ENCODE data around the gene LAMTOR2.

The LAMTOR2 gene

DNA sequence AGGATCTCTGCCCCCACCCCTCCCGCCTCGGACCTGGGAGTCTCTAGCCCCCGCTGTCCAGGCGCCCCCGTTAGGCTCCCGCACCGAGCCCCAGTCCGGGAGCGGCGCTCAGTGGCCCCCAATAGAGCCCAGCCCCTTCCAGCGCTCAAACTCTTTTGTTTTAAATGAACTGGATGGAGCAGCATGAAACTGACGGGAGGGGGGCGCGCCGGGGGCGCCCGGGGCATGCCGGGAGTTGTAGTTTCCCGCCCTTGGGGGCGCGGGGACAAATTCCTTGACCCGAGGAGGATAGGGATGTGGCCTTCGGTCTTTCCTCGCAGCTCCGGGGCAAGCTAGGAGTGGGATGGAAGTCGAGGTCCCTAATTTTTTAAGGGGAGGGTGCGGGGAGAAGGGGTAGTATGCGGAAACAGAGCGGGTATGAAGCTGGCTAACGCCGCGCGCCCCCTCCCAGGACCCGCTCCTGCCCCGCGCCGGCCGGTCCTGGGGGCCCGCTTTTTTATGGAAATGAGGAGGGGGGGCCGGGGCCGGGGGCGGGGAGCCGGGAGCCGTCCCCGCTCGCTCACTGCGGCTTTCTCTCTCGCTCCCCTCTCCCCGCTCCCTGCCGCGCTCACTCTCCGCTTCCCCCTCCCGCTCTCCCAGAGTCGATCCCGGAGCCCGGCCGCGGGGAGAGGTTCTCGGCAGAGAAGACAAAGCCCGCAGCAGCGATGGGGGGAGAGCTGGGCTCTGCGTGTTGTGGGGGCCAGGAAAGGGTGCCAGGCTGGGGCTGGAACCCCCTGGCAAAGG lies 27.9 kb downstream of the LAMTOR2 start, which contains the start of gene MEX3A:
Gene MEX3A (minus strand): TSS at position 157 of the 783 bp plus-strand sequence. CDS start 467 bp downstream, outside the sequence.
- peak within 1 kb of the TSS; percentile 97 for H2BK5ac ChIP-seq (ENCODE audit: low read length)
- H3K56ac ChIP-seq (ENCODE audit: low read length), result peak within 1 kb of the TSS; percentile 100
- H2BK15ac ChIP-seq (replicated peaks; ENCODE audit: low read depth), result peak within 1 kb of the TSS; percentile 87
- H2AK5ac ChIP-seq (ENCODE audit: low read length), result peak within 1 kb of the TSS; percentile 90
- H3K23ac ChIP-seq (ENCODE audit: low read length), result peak within 1 kb of the TSS; percentile 83
- H2BK120ac ChIP-seq (ENCODE audit: low read depth, low read length), result peak within 1 kb of the TSS; percentile 88
- no CpG with 5 or more reads among the region's 62 CpGs for WGBS (ENCODE audit: extremely low coverage, insufficient coverage, low lambda C conversion rate)
- H3K4ac ChIP-seq (ENCODE audit: low read depth, low read length), result peak within 1 kb of the TSS; percentile 100
- peak within 1 kb of the TSS; percentile 99 for H3K9ac ChIP-seq (ENCODE audit: low read length)
- H3K79me1 ChIP-seq (ENCODE audit: low read length), result peaks cover 19% of the 10 kb centered on the region
- no peaks in the 10 kb centered on the region for H3K27me3 ChIP-seq (ENCODE audit: insufficient read depth, low read length, poor library complexity)
- H4K5ac ChIP-seq (ENCODE audit: low read length), result no peak within 1 kb of the TSS
- peaks cover 25% of the 10 kb centered on the region for H3K4me1 ChIP-seq (ENCODE audit: control insufficient read depth, low read depth, low read length)
- H3K4me2 ChIP-seq (ENCODE audit: low read length), result peak within 1 kb of the TSS; percentile 80
- peak; percentile 99 for DNase-seq
- H3K79me2 ChIP-seq (ENCODE audit: control insufficient read depth, insufficient read depth, low read length), result peaks cover 52% of the 10 kb centered on the region
- H3K27ac ChIP-seq (ENCODE audit: low read depth, low read length), result peak within 1 kb of the TSS; percentile 99
- H3K36me3 ChIP-seq (ENCODE audit: control insufficient read depth, insufficient read depth, low read length), result no peaks in the 10 kb centered on the region
- peak within 1 kb of the TSS; percentile 99 for H3K18ac ChIP-seq (ENCODE audit: low read length)
- peak within 1 kb of the TSS; percentile 87 for H3K4me3 ChIP-seq (ENCODE audit: low read length)
- H4K8ac ChIP-seq (ENCODE audit: low read depth, low read length), result peak within 1 kb of the TSS; percentile 76

DNA sequence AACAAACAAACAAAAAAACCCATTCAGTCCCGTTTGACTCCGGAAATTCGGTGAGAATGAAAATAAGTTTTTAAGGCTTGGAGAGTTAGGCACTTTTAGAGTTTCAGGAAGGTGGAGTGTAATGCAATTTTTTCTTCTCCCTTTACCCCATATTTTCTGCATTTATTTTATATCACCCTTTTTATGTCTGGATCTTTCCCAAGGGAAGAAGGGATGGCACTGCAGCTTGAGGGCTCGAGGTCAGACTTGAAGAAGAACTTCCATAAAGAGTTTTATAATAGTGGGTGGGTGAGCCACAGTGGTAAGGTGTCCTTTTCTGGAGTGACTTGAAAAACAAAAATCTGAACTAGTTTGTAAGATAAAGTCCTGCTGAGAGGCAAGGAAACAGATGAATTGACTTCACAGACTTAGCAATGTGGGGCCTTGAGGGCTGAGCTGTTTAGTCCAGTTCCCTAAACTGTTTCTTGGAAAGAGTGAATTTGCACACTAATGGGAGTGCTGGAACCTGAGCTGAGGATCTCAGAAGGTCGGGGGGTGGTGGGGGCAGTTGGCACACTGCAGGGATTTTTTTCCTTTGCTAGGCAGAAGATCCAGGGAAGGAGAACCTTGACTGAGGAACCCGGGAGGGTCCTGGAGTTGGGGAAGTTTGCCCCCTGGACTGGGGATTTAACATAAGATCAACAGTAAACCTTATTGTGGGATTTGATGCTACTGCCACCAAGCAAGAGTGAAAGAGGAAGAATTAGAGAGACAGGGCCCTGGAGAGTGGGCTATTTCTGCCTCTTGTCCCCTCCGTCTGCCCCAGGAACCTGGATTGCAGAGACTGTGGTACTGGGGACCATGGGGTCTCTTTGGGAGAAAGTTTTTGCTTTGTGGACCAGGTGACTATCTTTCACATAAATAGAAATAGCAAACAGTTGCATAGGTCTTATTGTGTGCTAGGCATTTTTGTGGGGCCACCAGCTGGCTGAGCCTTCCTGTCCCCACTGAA lies 29.5 kb downstream of the LAMTOR2 start:
- peaks cover 36% of the 10 kb centered on the region for H3K79me2 ChIP-seq (ENCODE audit: control insufficient read depth, insufficient read depth, low read length)
- peak overlapping the region; percentile 62 for H3K27ac ChIP-seq (ENCODE audit: low read depth, low read length)
- no peak overlapping the region for H2BK120ac ChIP-seq (ENCODE audit: low read depth, low read length)
- peak; percentile 21 for DNase-seq
- no peaks in the 10 kb centered on the region for H3K36me3 ChIP-seq (ENCODE audit: control insufficient read depth, insufficient read depth, low read length)
- H3K18ac ChIP-seq (ENCODE audit: low read length), result peak overlapping the region; percentile 4
- H4K5ac ChIP-seq (ENCODE audit: low read length), result no peak overlapping the region
- peak overlapping the region; percentile 67 for H3K9ac ChIP-seq (ENCODE audit: low read length)
- peak overlapping the region; percentile 65 for H4K8ac ChIP-seq (ENCODE audit: low read depth, low read length)
- no CpG with 5 or more reads among the region's 7 CpGs for WGBS (ENCODE audit: extremely low coverage, insufficient coverage, low lambda C conversion rate)
- H3K4ac ChIP-seq (ENCODE audit: low read depth, low read length), result no peak overlapping the region
- H2BK5ac ChIP-seq (ENCODE audit: low read length), result no peak overlapping the region
- H3K4me3 ChIP-seq (ENCODE audit: low read length), result peak overlapping the region; percentile 43
- H3K4me1 ChIP-seq (ENCODE audit: control insufficient read depth, low read depth, low read length), result peaks cover 10% of the 10 kb centered on the region
- H2BK15ac ChIP-seq (replicated peaks; ENCODE audit: low read depth), result no peak overlapping the region
- no peaks in the 10 kb centered on the region for H3K27me3 ChIP-seq (ENCODE audit: insufficient read depth, low read length, poor library complexity)
- H3K79me1 ChIP-seq (ENCODE audit: low read length), result peaks cover 5% of the 10 kb centered on the region
- peak overlapping the region; percentile 53 for H3K4me2 ChIP-seq (ENCODE audit: low read length)
- peak overlapping the region; percentile 37 for H2AK5ac ChIP-seq (ENCODE audit: low read length)
- no peak overlapping the region for H3K23ac ChIP-seq (ENCODE audit: low read length)
- H3K56ac ChIP-seq (ENCODE audit: low read length), result peak overlapping the region; percentile 92

DNA sequence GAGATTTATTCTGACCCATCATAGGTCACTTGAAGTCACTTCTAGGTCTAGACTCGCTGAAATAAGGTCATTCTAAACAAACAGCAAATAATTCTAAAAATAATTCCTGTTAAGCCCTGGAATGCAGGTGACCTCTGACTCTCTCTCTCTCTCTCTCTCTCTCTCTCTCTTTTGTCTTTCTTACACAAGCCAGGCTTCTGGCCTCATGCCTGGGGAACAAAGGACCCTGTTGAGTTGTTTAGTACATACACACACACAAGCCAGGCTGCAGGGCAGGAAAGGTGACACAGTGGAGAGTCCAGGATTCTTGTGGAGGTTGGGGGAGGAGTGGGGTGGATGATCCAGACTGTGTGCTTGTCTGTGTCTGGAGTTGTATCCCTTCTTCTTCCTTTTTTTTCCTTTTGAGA lies 31.7 kb downstream of the LAMTOR2 start:
- no peak for DNase-seq
- WGBS (ENCODE audit: extremely low coverage, insufficient coverage, low lambda C conversion rate), result no CpG with 5 or more reads among the region's 1 CpG

DNA sequence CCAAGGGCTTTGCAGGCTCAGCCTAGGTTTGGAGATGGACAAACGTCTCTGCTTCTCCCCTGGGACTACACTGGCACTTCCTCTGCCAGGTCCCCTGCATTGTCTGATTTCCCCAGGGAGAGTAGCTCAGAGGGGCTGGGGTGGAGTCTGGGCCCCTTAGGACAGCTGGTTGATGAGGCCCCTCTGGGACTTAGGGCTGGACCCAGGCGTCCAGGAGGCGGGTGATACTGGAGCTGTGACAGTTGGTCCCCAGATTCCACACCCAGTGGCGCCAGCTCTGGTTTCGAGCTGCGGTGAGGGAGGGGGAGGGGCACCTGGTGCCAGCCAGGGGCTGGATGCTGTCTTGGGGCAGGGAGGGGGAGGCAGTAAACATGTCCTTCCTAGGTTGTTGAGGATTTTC lies 35.1 kb downstream of the LAMTOR2 start:
- H3K27ac ChIP-seq (ENCODE audit: low read depth, low read length), result no peak overlapping the region
- no peak overlapping the region for H3K4ac ChIP-seq (ENCODE audit: low read depth, low read length)
- peaks cover 6% of the 10 kb centered on the region for H3K79me1 ChIP-seq (ENCODE audit: low read length)
- no peak overlapping the region for H4K5ac ChIP-seq (ENCODE audit: low read length)
- H3K18ac ChIP-seq (ENCODE audit: low read length), result no peak overlapping the region
- H3K27me3 ChIP-seq (ENCODE audit: insufficient read depth, low read length, poor library complexity), result no peaks in the 10 kb centered on the region
- DNase-seq, result no peak
- no peak overlapping the region for H3K56ac ChIP-seq (ENCODE audit: low read length)
- no peak overlapping the region for H2AK5ac ChIP-seq (ENCODE audit: low read length)
- no peak overlapping the region for H2BK15ac ChIP-seq (replicated peaks; ENCODE audit: low read depth)
- no peak overlapping the region for H3K23ac ChIP-seq (ENCODE audit: low read length)
- no peak overlapping the region for H2BK5ac ChIP-seq (ENCODE audit: low read length)
- no peak overlapping the region for H2BK120ac ChIP-seq (ENCODE audit: low read depth, low read length)
- H3K36me3 ChIP-seq (ENCODE audit: control insufficient read depth, insufficient read depth, low read length), result no peaks in the 10 kb centered on the region
- peaks cover 2% of the 10 kb centered on the region for H3K4me1 ChIP-seq (ENCODE audit: control insufficient read depth, low read depth, low read length)
- no peak overlapping the region for H3K9ac ChIP-seq (ENCODE audit: low read length)
- no CpG with 5 or more reads among the region's 6 CpGs for WGBS (ENCODE audit: extremely low coverage, insufficient coverage, low lambda C conversion rate)
- H4K8ac ChIP-seq (ENCODE audit: low read depth, low read length), result no peak overlapping the region
- H3K4me3 ChIP-seq (ENCODE audit: low read length), result no peak overlapping the region
- H3K4me2 ChIP-seq (ENCODE audit: low read length), result no peak overlapping the region
- H3K79me2 ChIP-seq (ENCODE audit: control insufficient read depth, insufficient read depth, low read length), result peaks cover 2% of the 10 kb centered on the region

More for the DNA sequence above, 31.7 kb downstream of the LAMTOR2 start:
- Histone ChIP-seq H3K56ac (ENCODE audit: low read length) (peak overlapping the region; percentile 56), H3K4me1 (ENCODE audit: control insufficient read depth, low read depth, low read length) (peaks cover 6% of the 10 kb centered on the region), H2AK5ac (ENCODE audit: low read length) (no peak overlapping the region), H3K23ac (ENCODE audit: low read length) (no peak overlapping the region), H3K27me3 (ENCODE audit: insufficient read depth, low read length, poor library complexity) (no peaks in the 10 kb centered on the region), H3K79me2 (ENCODE audit: control insufficient read depth, insufficient read depth, low read length) (peaks cover 16% of the 10 kb centered on the region), H3K27ac (ENCODE audit: low read depth, low read length) (no peak overlapping the region), H2BK5ac (ENCODE audit: low read length) (no peak overlapping the region), H2BK120ac (ENCODE audit: low read depth, low read length) (no peak overlapping the region), H3K79me1 (ENCODE audit: low read length) (peaks cover 3% of the 10 kb centered on the region), H2BK15ac (replicated peaks; ENCODE audit: low read depth) (no peak overlapping the region), H3K9ac (ENCODE audit: low read length) (no peak overlapping the region), H4K5ac (ENCODE audit: low read length) (no peak overlapping the region), H3K4me2 (ENCODE audit: low read length) (no peak overlapping the region), H3K4me3 (ENCODE audit: low read length) (no peak overlapping the region), H3K18ac (ENCODE audit: low read length) (no peak overlapping the region), H3K36me3 (ENCODE audit: control insufficient read depth, insufficient read depth, low read length) (no peaks in the 10 kb centered on the region), H4K8ac (ENCODE audit: low read depth, low read length) (no peak overlapping the region), H3K4ac (ENCODE audit: low read depth, low read length) (no peak overlapping the region)

DNA sequence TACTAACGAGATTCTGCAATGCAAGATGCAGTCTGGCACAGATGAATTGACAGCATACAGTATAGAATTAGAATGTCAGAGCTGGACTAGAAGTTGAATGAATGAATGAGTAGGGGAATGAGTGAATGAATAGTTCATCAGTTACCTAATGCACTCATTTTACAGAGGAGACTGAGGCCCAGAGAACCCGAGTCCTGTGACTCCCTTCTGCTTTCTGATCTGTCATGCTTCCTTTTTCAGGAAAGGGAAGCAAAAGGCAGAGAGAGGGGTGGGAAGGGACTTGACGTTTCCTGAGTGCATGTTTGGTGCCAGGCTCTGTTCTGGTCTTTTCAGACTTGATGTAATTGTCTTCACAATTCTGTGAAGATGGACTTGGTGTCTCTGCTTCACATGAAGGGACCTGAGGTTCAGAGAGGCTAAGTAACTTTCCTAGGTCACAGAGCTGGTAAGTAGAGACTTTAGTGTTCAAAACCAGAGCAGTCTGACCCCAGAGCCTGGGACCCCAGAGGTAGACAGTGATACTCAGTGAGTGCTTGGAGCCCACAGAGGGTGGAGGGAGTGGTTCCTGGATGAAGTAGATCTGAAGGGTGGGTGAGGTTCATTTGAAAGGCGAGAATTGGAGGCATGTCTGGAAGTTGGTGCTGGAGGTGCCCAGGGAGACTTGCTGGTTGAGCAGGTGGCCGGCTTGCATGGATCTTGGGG lies 35.7 kb downstream of the LAMTOR2 start:
- peaks cover 6% of the 10 kb centered on the region for H3K79me1 ChIP-seq (ENCODE audit: low read length)
- peak overlapping the region; percentile 80 for H3K23ac ChIP-seq (ENCODE audit: low read length)
- no peak overlapping the region for H4K8ac ChIP-seq (ENCODE audit: low read depth, low read length)
- H3K4ac ChIP-seq (ENCODE audit: low read depth, low read length), result no peak overlapping the region
- H2AK5ac ChIP-seq (ENCODE audit: low read length), result no peak overlapping the region
- H3K56ac ChIP-seq (ENCODE audit: low read length), result peak overlapping the region; percentile 7
- DNase-seq, result no peak
- H3K79me2 ChIP-seq (ENCODE audit: control insufficient read depth, insufficient read depth, low read length), result peaks cover 2% of the 10 kb centered on the region
- no peak overlapping the region for H3K18ac ChIP-seq (ENCODE audit: low read length)
- H2BK5ac ChIP-seq (ENCODE audit: low read length), result no peak overlapping the region
- H3K4me2 ChIP-seq (ENCODE audit: low read length), result no peak overlapping the region
- H3K9ac ChIP-seq (ENCODE audit: low read length), result no peak overlapping the region
- no CpG with 5 or more reads among the region's 5 CpGs for WGBS (ENCODE audit: extremely low coverage, insufficient coverage, low lambda C conversion rate)
- H3K4me1 ChIP-seq (ENCODE audit: control insufficient read depth, low read depth, low read length), result no peaks in the 10 kb centered on the region
- no peak overlapping the region for H2BK120ac ChIP-seq (ENCODE audit: low read depth, low read length)
- H2BK15ac ChIP-seq (replicated peaks; ENCODE audit: low read depth), result no peak overlapping the region
- no peaks in the 10 kb centered on the region for H3K36me3 ChIP-seq (ENCODE audit: control insufficient read depth, insufficient read depth, low read length)
- no peak overlapping the region for H3K27ac ChIP-seq (ENCODE audit: low read depth, low read length)
- no peaks in the 10 kb centered on the region for H3K27me3 ChIP-seq (ENCODE audit: insufficient read depth, low read length, poor library complexity)
- no peak overlapping the region for H4K5ac ChIP-seq (ENCODE audit: low read length)
- H3K4me3 ChIP-seq (ENCODE audit: low read length), result no peak overlapping the region

Measured in mesendoderm (in vitro differentiated cells).